ENCODE measurements around the gene FXYD3.

DNA sequence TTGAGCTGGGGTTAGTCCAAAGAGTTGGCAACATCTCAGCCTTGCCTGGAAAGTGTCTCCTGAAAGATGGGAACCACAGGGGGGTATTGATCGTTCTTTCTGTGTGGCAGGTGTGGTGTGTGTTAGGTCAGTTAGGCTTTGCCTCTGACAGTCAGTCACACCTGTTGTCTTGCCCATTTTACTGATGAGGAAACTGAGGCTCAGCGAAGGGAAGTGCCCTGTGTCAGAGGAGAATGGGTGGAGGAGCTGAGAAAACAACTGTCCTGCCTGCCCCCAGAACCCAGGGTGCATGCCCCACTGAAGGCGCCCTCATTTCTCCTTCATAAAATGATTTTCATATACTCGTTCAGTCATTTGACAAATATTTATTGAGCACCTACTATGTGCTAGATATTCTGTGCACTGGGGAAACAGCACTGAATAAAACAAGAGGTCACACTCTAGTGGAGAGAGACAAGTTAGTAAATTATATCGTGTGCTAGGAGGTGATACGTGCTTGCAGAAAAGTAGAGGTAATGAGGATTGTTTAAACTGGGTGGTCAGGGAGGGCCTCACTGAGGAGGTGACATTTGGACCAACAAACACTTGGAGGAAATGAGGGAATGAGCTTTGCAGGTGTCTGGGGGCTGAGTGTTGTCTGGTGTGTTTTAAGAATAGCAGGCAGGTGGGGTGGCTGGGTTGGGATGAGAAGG, 40.5 kb downstream of the FXYD3 start:
- TF ChIP-seq, protein P1, sequence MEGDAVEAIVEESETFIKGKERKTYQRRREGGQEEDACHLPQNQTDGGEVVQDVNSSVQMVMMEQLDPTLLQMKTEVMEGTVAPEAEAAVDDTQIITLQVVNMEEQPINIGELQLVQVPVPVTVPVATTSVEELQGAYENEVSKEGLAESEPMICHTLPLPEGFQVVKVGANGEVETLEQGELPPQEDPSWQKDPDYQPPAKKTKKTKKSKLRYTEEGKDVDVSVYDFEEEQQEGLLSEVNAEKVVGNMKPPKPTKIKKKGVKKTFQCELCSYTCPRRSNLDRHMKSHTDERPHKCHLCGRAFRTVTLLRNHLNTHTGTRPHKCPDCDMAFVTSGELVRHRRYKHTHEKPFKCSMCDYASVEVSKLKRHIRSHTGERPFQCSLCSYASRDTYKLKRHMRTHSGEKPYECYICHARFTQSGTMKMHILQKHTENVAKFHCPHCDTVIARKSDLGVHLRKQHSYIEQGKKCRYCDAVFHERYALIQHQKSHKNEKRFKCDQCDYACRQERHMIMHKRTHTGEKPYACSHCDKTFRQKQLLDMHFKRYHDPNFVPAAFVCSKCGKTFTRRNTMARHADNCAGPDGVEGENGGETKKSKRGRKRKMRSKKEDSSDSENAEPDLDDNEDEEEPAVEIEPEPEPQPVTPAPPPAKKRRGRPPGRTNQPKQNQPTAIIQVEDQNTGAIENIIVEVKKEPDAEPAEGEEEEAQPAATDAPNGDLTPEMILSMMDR (IDR thresholded peaks at IDR 0.05; ENCODE audit: insufficient read depth, low read length), result no peak
- TF ChIP-seq, protein P2, sequence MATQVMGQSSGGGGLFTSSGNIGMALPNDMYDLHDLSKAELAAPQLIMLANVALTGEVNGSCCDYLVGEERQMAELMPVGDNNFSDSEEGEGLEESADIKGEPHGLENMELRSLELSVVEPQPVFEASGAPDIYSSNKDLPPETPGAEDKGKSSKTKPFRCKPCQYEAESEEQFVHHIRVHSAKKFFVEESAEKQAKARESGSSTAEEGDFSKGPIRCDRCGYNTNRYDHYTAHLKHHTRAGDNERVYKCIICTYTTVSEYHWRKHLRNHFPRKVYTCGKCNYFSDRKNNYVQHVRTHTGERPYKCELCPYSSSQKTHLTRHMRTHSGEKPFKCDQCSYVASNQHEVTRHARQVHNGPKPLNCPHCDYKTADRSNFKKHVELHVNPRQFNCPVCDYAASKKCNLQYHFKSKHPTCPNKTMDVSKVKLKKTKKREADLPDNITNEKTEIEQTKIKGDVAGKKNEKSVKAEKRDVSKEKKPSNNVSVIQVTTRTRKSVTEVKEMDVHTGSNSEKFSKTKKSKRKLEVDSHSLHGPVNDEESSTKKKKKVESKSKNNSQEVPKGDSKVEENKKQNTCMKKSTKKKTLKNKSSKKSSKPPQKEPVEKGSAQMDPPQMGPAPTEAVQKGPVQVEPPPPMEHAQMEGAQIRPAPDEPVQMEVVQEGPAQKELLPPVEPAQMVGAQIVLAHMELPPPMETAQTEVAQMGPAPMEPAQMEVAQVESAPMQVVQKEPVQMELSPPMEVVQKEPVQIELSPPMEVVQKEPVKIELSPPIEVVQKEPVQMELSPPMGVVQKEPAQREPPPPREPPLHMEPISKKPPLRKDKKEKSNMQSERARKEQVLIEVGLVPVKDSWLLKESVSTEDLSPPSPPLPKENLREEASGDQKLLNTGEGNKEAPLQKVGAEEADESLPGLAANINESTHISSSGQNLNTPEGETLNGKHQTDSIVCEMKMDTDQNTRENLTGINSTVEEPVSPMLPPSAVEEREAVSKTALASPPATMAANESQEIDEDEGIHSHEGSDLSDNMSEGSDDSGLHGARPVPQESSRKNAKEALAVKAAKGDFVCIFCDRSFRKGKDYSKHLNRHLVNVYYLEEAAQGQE (IDR thresholded peaks at IDR 0.05; ENCODE audit: insufficient replicate concordance, low read depth), result no peak
- TF ChIP-seq POLR2AphosphoS5 (IDR thresholded peaks at IDR 0.05; ENCODE audit: low read depth) (no peak), GABPA (IDR thresholded peaks at IDR 0.05; ENCODE audit: low read depth) (no peak)

All from HL-60 (cell line).